Measurements from ENCODE around the gene C19orf73. TPM values are rescaled to one million over a fixed set of nuclear protein-coding genes. Genes with fewer than 3 reads are reported as not detected.

Gene C19orf73
- total RNA-seq, 2 donors from 2014 or later = 2.2 to 11.1 TPM

GRCh38 chr19:49145573-49146407 is 26.8 kb upstream of the C19orf73 start:
- WGBS = 8% methylated on average over 30 of the region's 30 CpGs
- intact Hi-C loops (cut with DNase I) = loop anchor here (5.0 kb wide), 2 partner anchors 48 to 52 kb away; no protein-coding TSS in a partner anchor

GRCh38 chr19:49142866-49143335 is 24.0 kb upstream of the C19orf73 start:
- intact Hi-C loops (cut with DNase I) = no loop called here
- DNase-seq (ENCODE audit: low spot score) = peak; percentile 93
- Histone ChIP-seq H3K27ac (no peak overlapping the region), H3K4me1 (replicated peaks) (peaks cover 11% of the 10 kb centered on the region), H3K9me3 (no peaks in the 10 kb centered on the region), H3K27me3 (replicated peaks; ENCODE audit: insufficient read depth) (no peaks in the 10 kb centered on the region), H3K4me3 (peak overlapping the region; percentile 32 to 43), H3K36me3 (no peaks in the 10 kb centered on the region)
- 3% methylated on average over 21 of the region's 21 CpGs for WGBS
- peak; percentile 71 for TF ChIP-seq POLR2A (IDR thresholded peaks at IDR 0.05)
- TF ChIP-seq CTCF (IDR thresholded peaks at IDR 0.05) = no peak
- peak; percentile 91 for TF ChIP-seq POLR2AphosphoS5 (IDR thresholded peaks at IDR 0.05)

More at GRCh38 chr19:49145573-49146407, 26.8 kb upstream of the C19orf73 start:
- no peaks in the 10 kb centered on the region for H3K36me3 ChIP-seq
- TF ChIP-seq POLR2A (IDR thresholded peaks at IDR 0.05) = no peak
- TF ChIP-seq POLR2AphosphoS5 (IDR thresholded peaks at IDR 0.05) = peak; percentile 43
- TF ChIP-seq CTCF (IDR thresholded peaks at IDR 0.05) = peak; percentile 75 to 92 (median 79)
- peak; percentile 67 for DNase-seq (ENCODE audit: low spot score)
- peaks cover 13% of the 10 kb centered on the region for H3K4me1 ChIP-seq (replicated peaks)
- no peaks in the 10 kb centered on the region for H3K9me3 ChIP-seq
- peak overlapping the region in 1 of 2 donors; percentile 33 for H3K27ac ChIP-seq
- no peaks in the 10 kb centered on the region for H3K27me3 ChIP-seq (replicated peaks; ENCODE audit: insufficient read depth)
- no peak overlapping the region for H3K4me3 ChIP-seq

GRCh38 chr19:49141352-49141751 is 22.4 kb upstream of the C19orf73 start:
- TF ChIP-seq CTCF (IDR thresholded peaks at IDR 0.05) = no peak
- no peak for TF ChIP-seq POLR2A (IDR thresholded peaks at IDR 0.05)
- no peak for TF ChIP-seq POLR2AphosphoS5 (IDR thresholded peaks at IDR 0.05)
- H3K36me3 ChIP-seq = no peaks in the 10 kb centered on the region
- DNase-seq (ENCODE audit: low spot score) = no peak
- no peaks in the 10 kb centered on the region for H3K27me3 ChIP-seq (replicated peaks; ENCODE audit: insufficient read depth)
- no peak overlapping the region for H3K27ac ChIP-seq
- H3K4me1 ChIP-seq (replicated peaks) = peaks cover 4% of the 10 kb centered on the region
- H3K4me3 ChIP-seq = no peak overlapping the region
- WGBS = 80% methylated on average over 6 of the region's 6 CpGs
- intact Hi-C loops (cut with DNase I) = no loop called here
- no peaks in the 10 kb centered on the region for H3K9me3 ChIP-seq

- Histone ChIP-seq H3K27ac (no peak overlapping the region), H3K9me3 (no peaks in the 10 kb centered on the region), H3K27me3 (replicated peaks; ENCODE audit: insufficient read depth) (no peaks in the 10 kb centered on the region), H3K36me3 (no peaks in the 10 kb centered on the region), H3K4me3 (no peak overlapping the region), H3K4me1 (replicated peaks) (peaks cover under 1% of the 10 kb centered on the region)
- 84% methylated on average over 7 of the region's 7 CpGs for WGBS
- no peak for TF ChIP-seq CTCF (IDR thresholded peaks at IDR 0.05)
- TF ChIP-seq POLR2AphosphoS5 (IDR thresholded peaks at IDR 0.05) = no peak
- TF ChIP-seq POLR2A (IDR thresholded peaks at IDR 0.05) = no peak
- intact Hi-C loops (cut with DNase I) = no loop called here
- DNase-seq (ENCODE audit: low spot score) = no peak
Observed at GRCh38 chr19:49140951-49141350, 22.0 kb upstream of the C19orf73 start.

Measured in prostate gland (tissue), 2 donors.